ENCODE data around the gene PDE7B. TPM values are rescaled to one million over a fixed set of nuclear protein-coding genes. Genes with fewer than 3 reads are reported as not detected.

Gene PDE7B
- total and polyA plus RNA-seq, 2 of the 4 experiments (the other 2 are of a cell fraction): 7.8 to 12.4 TPM

DNA sequence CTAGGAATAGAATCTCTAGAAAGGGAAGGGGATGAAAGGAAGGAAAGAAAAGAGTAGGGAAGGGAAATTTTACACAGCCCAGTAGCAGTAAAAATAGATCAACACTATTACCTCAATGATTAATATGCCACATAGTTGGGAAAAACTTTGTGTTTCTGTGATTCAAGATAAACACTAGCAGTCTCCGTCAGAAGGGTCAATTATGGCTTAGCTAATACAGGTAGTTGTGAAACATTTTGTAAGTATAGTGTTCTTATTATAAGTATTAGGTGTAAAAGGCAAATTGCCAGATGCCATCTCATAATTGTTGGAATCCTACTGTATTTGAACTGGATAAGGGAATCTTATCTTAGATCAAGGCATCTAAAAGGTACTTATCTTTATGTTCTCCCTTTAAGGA lies 232.9 kb downstream of the PDE7B start:
- intact Hi-C loops (cut with micrococcal nuclease): no loop called here
- Histone ChIP-seq H3K27me3 (ENCODE audit: control insufficient read depth, insufficient read depth, low read length) (no peaks in the 10 kb centered on the region), H3K18ac (ENCODE audit: low read depth, low read length) (no peak overlapping the region; the same call in 1 of the 2 replicates), H3K9me3 (ENCODE audit: control insufficient read depth, insufficient read depth, low read length) (no peaks in the 10 kb centered on the region), H2AK5ac (ENCODE audit: low read depth, low read length) (no peak overlapping the region), H3K9me1 (ENCODE audit: insufficient read depth, low read length) (peaks cover 10% of the 10 kb centered on the region; the same call in 1 of the 2 replicates), H3K4me2 (ENCODE audit: low read depth, low read length) (0 out of 2 replicates have a peak overlapping the region, but pooled peaks have one; percentile 18), H4K91ac (ENCODE audit: insufficient read depth, low read depth, low read length) (no peak overlapping the region), H3K4me1 (ENCODE audit: control insufficient read depth, insufficient read depth, low read length) (peaks cover 21% of the 10 kb centered on the region), H3K14ac (replicated peaks; ENCODE audit: low read depth, low read length) (no peak overlapping the region), H3K23ac (ENCODE audit: low read depth, low read length) (no peak overlapping the region), H3K9ac (ENCODE audit: low read depth, low read length) (no peak overlapping the region), H2BK5ac (ENCODE audit: low read depth, low read length, poor library complexity, severe bottlenecking) (peak overlapping the region; percentile 61), H2BK120ac (ENCODE audit: low read depth, low read length) (no peak overlapping the region), H4K5ac (ENCODE audit: low read depth, low read length) (0 out of 2 replicates have a peak overlapping the region, but pooled peaks have one; percentile 23), H4K8ac (ENCODE audit: low read depth in 2 of 2, low read length in 2 of 2) (no peak overlapping the region), H3K4me3 (ENCODE audit: insufficient read depth, low read depth, low read length) (no peak overlapping the region), H3K27ac (ENCODE audit: insufficient read depth, low read length) (no peak overlapping the region), H3K36me3 (ENCODE audit: control insufficient read depth, insufficient read depth, low read length) (peaks cover 4% of the 10 kb centered on the region), H2BK15ac (ENCODE audit: low read depth, low read length) (no peak overlapping the region), H4K20me1 (ENCODE audit: insufficient read depth, low read length) (no peaks in the 10 kb centered on the region; the same call in 1 of the 2 replicates), H3K4ac (ENCODE audit: low read depth, low read length) (no peak overlapping the region), H2AK9ac (replicated peaks; ENCODE audit: low read depth, low read length, poor library complexity) (no peak overlapping the region), H3K56ac (ENCODE audit: extremely low read depth, insufficient read depth, low read length) (no peak overlapping the region), H3K79me1 (ENCODE audit: low read depth in 1 of 2, low read length in 2 of 2) (peaks cover 25 to 84% of the 10 kb centered on the region in 2 experiments), H2BK20ac (ENCODE audit: low read depth, low read length) (no peak overlapping the region), H2AFZ (replicated peaks; ENCODE audit: low read length, poor library complexity) (no peak overlapping the region)
- ChIA-PET CTCF (interaction anchor here (0.9 kb wide), 1 partner anchor 142 kb away, joined by 3 read pairs; no protein-coding TSS in a partner anchor), POLR2A (ENCODE audit: unreplicated experiment) (no interaction called here)
- no CpG with 5 or more reads among the region's 1 CpG for WGBS, 2 experiments (ENCODE audit: extremely low coverage in 2 of 2, insufficient read length in 1 of 2)
- TF ChIP-seq RCOR1 (IDR thresholded peaks at IDR 0.05; ENCODE audit: insufficient replicate concordance, low read length): no peak
- dilution Hi-C loops (cut with HindIII; ENCODE audit: low sequenced_read_pairs, unreplicated experiment): no loop called here
- ATAC-seq (ENCODE audit: low read depth) (no peak), DNase-seq (peak; percentile 31)
- no TSS peak for BruUV-seq (replicated peaks)
- in situ Hi-C loops (cut with MboI; ENCODE audit: low sequenced_read_pairs): no loop called here
